GM11168 (cell line): ENCODE data around the gene USP5.
"Not testable (repeated sequence)": the region's sequence is repeated elsewhere in the genome, so short reads cannot be mapped to it uniquely, and the experiment has no call there.

Experiments
- in situ Hi-C: fragments of 300-500 bp; cut with MboI; formaldehyde crosslinking; loops from one replicate; pipeline ENCODE4 v1.12.0; 2022; ENCODE audit warnings: low sequenced_read_pairs; ENCODE audit not compliant: unreplicated experiment

The USP5 gene

GRCh38 chr12:6879824-6880223 is 27.9 kb downstream of the USP5 start:
- in situ Hi-C loops, result not testable (repeated sequence)

GRCh38 chr12:6883252-6883651 is 31.3 kb downstream of the USP5 start:
- in situ Hi-C loops, result no loop called here

GRCh38 chr12:6883683-6884082 is 31.7 kb downstream of the USP5 start:
- in situ Hi-C loops, result no loop called here

GRCh38 chr12:6884539-6884938 is 32.6 kb downstream of the USP5 start:
- in situ Hi-C loops, result no loop called here

GRCh38 chr12:6886206-6886999 is 34.5 kb downstream of the USP5 start:
- in situ Hi-C loops, result not testable (repeated sequence)

GRCh38 chr12:6887460-6887859 is 35.5 kb downstream of the USP5 start:
- in situ Hi-C loops, result no loop called here

GRCh38 chr12:6888360-6888759 is 36.4 kb downstream of the USP5 start:
- in situ Hi-C loops, result no loop called here

GRCh38 chr12:6888794-6889193 is 36.8 kb downstream of the USP5 start:
- in situ Hi-C loops, result not testable (repeated sequence)

- in situ Hi-C loops, result not testable (repeated sequence)
Measured at GRCh38 chr12:6889775-6890573, 38.0 kb downstream of the USP5 start.

- in situ Hi-C loops, result no loop called here
Measured at GRCh38 chr12:6890789-6891645, 39.1 kb downstream of the USP5 start.

GRCh38 chr12:6891646-6892001 is 39.7 kb downstream of the USP5 start:
- in situ Hi-C loops, result no loop called here

- in situ Hi-C loops, result not testable (repeated sequence)
Measured at GRCh38 chr12:6892683-6893082, 40.7 kb downstream of the USP5 start.

GRCh38 chr12:6894321-6894720 is 42.4 kb downstream of the USP5 start:
- in situ Hi-C loops, result no loop called here

- in situ Hi-C loops, result no loop called here
Measured at GRCh38 chr12:6896846-6897435, 45.0 kb downstream of the USP5 start.

- in situ Hi-C loops, result no loop called here
Measured at GRCh38 chr12:6899427-6899826, 47.5 kb downstream of the USP5 start.

GRCh38 chr12:6899837-6900519 is 48.0 kb downstream of the USP5 start:
- in situ Hi-C loops, result no loop called here

GRCh38 chr12:6902448-6902847 is 50.5 kb downstream of the USP5 start:
- in situ Hi-C loops, result no loop called here

GRCh38 chr12:6903722-6904121 is 51.8 kb downstream of the USP5 start:
- in situ Hi-C loops, result no loop called here
